Measurements from ENCODE around the gene NMUR1.
A peak's percentile ranks its signal among the peaks of the same experiment; 100 is the strongest.

The NMUR1 gene

GRCh38 chr2:231549446-231550239 is 19.4 kb upstream of the NMUR1 start:
- no peak for DNase-seq

- DNase-seq: no peak
Measured at GRCh38 chr2:231548752-231549151, 18.5 kb upstream of the NMUR1 start.

- no peak for DNase-seq
Measured at GRCh38 chr2:231547315-231548110, 17.3 kb upstream of the NMUR1 start.

GRCh38 chr2:231546014-231546715 is 15.9 kb upstream of the NMUR1 start:
- DNase-seq: no peak

GRCh38 chr2:231545105-231545902 is 15.1 kb upstream of the NMUR1 start:
- DNase-seq: peak; percentile 19

GRCh38 chr2:231542136-231542535 is 11.9 kb upstream of the NMUR1 start:
- DNase-seq: no peak

- no peak for DNase-seq
Measured at GRCh38 chr2:231541645-231542044, 11.4 kb upstream of the NMUR1 start.

GRCh38 chr2:231539991-231540390 is 9.7 kb upstream of the NMUR1 start:
- no peak for DNase-seq

- DNase-seq: no peak
Measured at GRCh38 chr2:231535961-231536360, 5.7 kb upstream of the NMUR1 start.

GRCh38 chr2:231533777-231534125 is 3.5 kb upstream of the NMUR1 start:
- no peak for DNase-seq

- no peak for DNase-seq
Measured at GRCh38 chr2:231533086-231533776, 3.0 kb upstream of the NMUR1 start.

- no peak for DNase-seq
Measured at GRCh38 chr2:231532756-231533035, 2.5 kb upstream of the NMUR1 start.

- no peak for DNase-seq
Measured at GRCh38 chr2:231531883-231532755, 1.9 kb upstream of the NMUR1 start.

- no peak for DNase-seq
Measured at GRCh38 chr2:231531466-231531865, 1.2 kb upstream of the NMUR1 start.

- DNase-seq: no peak
Measured at GRCh38 chr2:231528636-231529030, 1.6 kb downstream of the NMUR1 start.

GRCh38 chr2:231527955-231528635 is 2.1 kb downstream of the NMUR1 start:
- DNase-seq: no peak

GRCh38 chr2:231527091-231527395 is 3.2 kb downstream of the NMUR1 start:
- DNase-seq: no peak

GRCh38 chr2:231526341-231527090 is 3.7 kb downstream of the NMUR1 start:
- no peak for DNase-seq

GRCh38 chr2:231525248-231526163 is 4.7 kb downstream of the NMUR1 start:
- no peak for DNase-seq

Data from stimulated activated CD4-positive, alpha-beta T cell treated with anti-CD3 and anti-CD28 coated beads, Interleukin-4, amount 100 ng/mL, for 1 hour (primary cell).